ELR (cell line): ENCODE data around the gene USP36.
A peak's percentile ranks its signal among the peaks of the same experiment; 100 is the strongest.
"Not testable (repeated sequence)": the region's sequence is repeated elsewhere in the genome, so short reads cannot be mapped to it uniquely, and the experiment has no call there.

Source experiments
- DNase-seq: peaks from one replicate; pipeline ENCODE4 v3.0.0-alpha.2; 2015; ENCODE audit warnings: low read depth

USP36 gene

DNA sequence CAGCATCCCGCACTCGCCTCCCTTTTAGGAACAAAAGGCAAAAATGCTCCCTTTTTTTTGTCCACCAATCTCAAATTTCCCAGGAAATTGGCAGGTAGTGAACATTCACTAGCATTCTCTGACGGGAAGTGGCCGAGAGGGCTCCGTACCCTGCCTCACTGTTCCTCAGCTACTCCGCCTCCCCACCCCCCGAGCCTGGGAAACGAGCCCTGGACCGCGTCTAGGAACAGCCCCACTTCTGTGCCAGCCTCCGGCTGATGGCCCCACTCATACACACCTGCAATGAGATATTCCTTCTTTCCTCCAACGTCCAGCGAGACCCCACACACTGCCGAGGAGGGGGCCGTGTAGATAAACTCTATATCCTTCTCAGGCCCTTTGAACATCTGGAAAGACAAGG lies 30.0 kb upstream of the USP36 start:
- DNase-seq = no peak

DNA sequence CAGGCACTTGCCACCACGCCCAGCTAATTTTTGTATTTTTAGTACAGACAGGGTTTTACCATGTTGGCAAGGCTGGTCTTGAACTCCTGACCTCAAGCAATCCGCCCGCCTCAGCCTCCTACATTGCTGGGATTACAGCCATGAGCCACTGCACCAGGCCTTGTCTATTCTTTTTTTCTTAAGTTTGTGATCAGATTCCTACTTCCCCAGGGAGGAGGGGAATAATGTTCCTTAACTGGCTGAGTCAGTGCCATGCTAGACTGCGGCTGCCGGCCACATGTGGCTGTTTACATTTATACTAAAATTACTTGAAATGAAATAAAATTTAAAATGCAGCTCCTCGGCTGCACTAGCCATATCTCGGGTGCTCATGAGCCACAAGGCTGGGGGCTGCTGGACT lies 27.8 kb upstream of the USP36 start:
- DNase-seq = peak; percentile 84

GRCh38 chr17:78867046-78867445 lies 26.4 kb upstream of the USP36 start:
- not testable (repeated sequence) for DNase-seq

- DNase-seq = peak; percentile 88
Measured at GRCh38 chr17:78865682-78866390, 25.2 kb upstream of the USP36 start.

- DNase-seq = no peak
Measured at GRCh38 chr17:78864117-78864516, 23.5 kb upstream of the USP36 start.

GRCh38 chr17:78862073-78863023 lies 21.7 kb upstream of the USP36 start:
- DNase-seq = peak; percentile 99

- DNase-seq = no peak
Measured at GRCh38 chr17:78861229-78861628, 20.6 kb upstream of the USP36 start.

DNA sequence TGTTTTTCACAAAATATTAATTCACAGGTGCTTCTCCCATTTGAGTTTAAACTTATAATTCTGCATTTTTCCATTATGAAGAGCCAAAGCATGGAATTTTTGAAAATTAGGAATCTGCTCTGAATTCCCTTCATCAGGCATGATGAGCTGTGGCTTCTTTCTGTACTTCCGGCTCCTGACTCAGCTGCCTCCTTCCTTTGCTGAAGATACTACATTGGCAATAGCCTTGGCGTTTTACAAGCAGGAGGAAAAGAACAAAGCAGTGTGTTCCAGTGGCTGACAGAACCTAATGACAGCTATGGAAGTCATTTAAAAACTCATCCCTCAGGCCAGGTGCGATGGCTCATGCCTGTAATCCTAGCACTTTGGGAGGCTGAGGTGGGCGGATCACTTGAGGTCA lies 18.4 kb upstream of the USP36 start:
- no peak for DNase-seq

GRCh38 chr17:78857266-78857665 lies 16.7 kb upstream of the USP36 start:
- no peak for DNase-seq

- no peak for DNase-seq
Measured at GRCh38 chr17:78855561-78856165, 15.0 kb upstream of the USP36 start.

- no peak for DNase-seq
Measured at GRCh38 chr17:78854508-78854907, 13.9 kb upstream of the USP36 start.

- DNase-seq = no peak
Measured at GRCh38 chr17:78853926-78854394, 13.3 kb upstream of the USP36 start.

- no peak for DNase-seq
Measured at GRCh38 chr17:78852709-78853121, 12.1 kb upstream of the USP36 start.

DNA sequence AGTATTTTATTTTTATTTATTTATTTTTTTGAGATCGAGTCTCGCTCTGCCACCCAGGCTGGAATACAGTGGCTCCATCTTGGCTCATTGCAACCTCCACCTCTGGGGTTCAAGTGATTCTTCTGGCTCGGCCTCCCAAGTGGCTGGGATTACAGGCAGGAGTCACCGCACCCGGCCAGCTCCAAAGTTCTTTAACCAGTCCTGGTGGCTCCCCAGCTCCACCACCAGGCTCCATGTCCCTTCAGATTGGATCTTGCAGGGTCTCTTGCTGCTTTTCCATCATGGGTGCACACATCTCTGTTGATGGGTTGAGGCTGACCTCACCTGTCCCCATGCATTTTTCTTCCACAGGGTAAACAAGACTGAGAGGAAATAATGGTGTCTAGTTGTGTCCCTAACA lies 8.4 kb upstream of the USP36 start:
- DNase-seq = no peak

GRCh38 chr17:78847052-78847451 lies 6.4 kb upstream of the USP36 start:
- no peak for DNase-seq

GRCh38 chr17:78844301-78845005 lies 3.8 kb upstream of the USP36 start:
- DNase-seq = peak; percentile 75

DNA sequence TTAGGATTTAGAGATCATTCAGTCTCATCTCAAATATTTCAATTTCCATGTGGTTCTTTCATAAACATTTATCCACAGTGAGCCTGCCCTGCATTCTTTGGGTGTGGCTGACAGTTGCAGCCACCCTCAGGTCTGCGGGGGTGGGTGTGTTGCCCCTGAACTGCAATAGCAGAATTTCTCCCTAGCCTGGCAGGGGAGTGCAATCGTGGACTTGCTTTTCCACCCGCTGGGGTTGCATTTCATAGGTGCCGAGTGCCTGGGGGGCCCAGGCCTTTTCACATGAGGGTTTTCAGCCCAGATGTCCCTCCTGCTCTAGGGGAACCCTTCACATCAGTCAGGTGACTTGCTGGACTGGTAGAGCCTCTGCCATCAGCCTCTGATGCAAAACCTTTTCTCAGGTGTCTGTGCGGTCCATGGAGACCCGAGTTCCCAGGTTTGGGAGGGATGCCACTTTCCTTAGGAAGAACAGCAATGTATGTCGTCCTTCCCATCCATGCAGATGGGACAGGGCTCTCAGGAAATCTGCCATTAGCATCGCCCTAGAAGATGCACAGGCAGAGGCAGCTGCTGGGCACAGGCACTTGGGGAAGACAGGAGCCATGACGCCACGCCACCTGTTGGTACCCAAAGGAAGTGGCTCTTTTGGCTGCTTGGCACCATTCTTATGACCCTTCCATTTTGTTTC lies 2.4 kb upstream of the USP36 start:
- peak; percentile 72 for DNase-seq

GRCh38 chr17:78840530-78840779 lies 159 bp downstream of the USP36 start:
- no peak for DNase-seq

- peak; percentile 63 for DNase-seq
Measured at GRCh38 chr17:78839762-78840529, 668 bp downstream of the USP36 start.

- DNase-seq = peak; percentile 93
Measured at GRCh38 chr17:78839235-78839761, 1.3 kb downstream of the USP36 start.

- DNase-seq = no peak
Measured at GRCh38 chr17:78838574-78839005, 2.0 kb downstream of the USP36 start.
